ENCODE measurements around the gene FAM161B. TPM values are rescaled to one million over a fixed set of nuclear protein-coding genes. Genes with fewer than 3 reads are reported as not detected.

FAM161B gene
- total and polyA plus RNA-seq, 2 of the 4 experiments (the other 2 are of a cell fraction) = 1.9 to 2.5 TPM

DNA sequence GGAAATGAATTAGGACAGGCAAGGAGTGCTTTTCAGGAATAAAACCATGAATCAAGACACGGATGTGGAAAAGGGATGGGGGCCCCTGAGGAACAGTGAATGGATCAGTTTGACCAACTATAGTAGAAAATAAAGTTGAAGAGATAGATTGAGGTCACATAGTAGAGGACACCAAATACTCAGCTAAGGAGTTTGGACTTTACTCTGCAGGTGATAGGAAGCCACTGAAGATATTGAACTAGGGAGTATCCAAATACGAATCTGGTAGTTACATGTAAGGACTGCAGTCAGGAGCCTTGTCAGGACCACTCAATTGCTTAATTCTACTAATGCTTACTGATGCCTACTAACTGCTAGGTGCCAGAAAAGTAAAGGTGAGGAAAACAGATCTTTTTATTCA is 48.8 kb upstream of the FAM161B start:
- H3K9ac ChIP-seq (ENCODE audit: low read depth, low read length) = no peak overlapping the region
- no peak overlapping the region for H2AK5ac ChIP-seq (ENCODE audit: low read depth, low read length)
- DNase-seq (no peak), ATAC-seq (ENCODE audit: low read depth) (no peak)
- no peak overlapping the region for H2BK15ac ChIP-seq (ENCODE audit: low read depth, low read length)
- no peaks in the 10 kb centered on the region for H3K4me1 ChIP-seq (ENCODE audit: control insufficient read depth, insufficient read depth, low read length)
- H2AFZ ChIP-seq (replicated peaks; ENCODE audit: low read length, poor library complexity) = no peak overlapping the region
- H4K8ac ChIP-seq (ENCODE audit: low read depth in 2 of 2, low read length in 2 of 2) = no peak overlapping the region
- H2BK20ac ChIP-seq (ENCODE audit: low read depth, low read length) = no peak overlapping the region
- H3K14ac ChIP-seq (replicated peaks; ENCODE audit: low read depth, low read length) = no peak overlapping the region
- no peak overlapping the region for H3K56ac ChIP-seq (ENCODE audit: extremely low read depth, insufficient read depth, low read length)
- ChIA-PET CTCF (no interaction called here), POLR2A (ENCODE audit: unreplicated experiment) (no interaction called here)
- no peak overlapping the region for H3K4ac ChIP-seq (ENCODE audit: low read depth, low read length)
- H3K4me2 ChIP-seq (ENCODE audit: low read depth, low read length) = no peak overlapping the region
- H3K18ac ChIP-seq (ENCODE audit: low read depth, low read length) = no peak overlapping the region
- H2BK120ac ChIP-seq (ENCODE audit: low read depth, low read length) = no peak overlapping the region
- H3K79me1 ChIP-seq (ENCODE audit: low read depth in 1 of 2, low read length in 2 of 2) = no peaks in the 10 kb centered on the region
- in situ Hi-C loops (cut with MboI; ENCODE audit: low sequenced_read_pairs) = no loop called here
- TF ChIP-seq CTCF (conservative IDR thresholded peaks at IDR 0.05; ENCODE audit: low read depth, low read length) = no peak
- no peak for TF ChIP-seq CHD1 (IDR thresholded peaks at IDR 0.05; ENCODE audit: low read depth, low read length)
- TF ChIP-seq SMC3 (IDR thresholded peaks at IDR 0.05; ENCODE audit: low read depth, low read length) = no peak
- no peak for TF ChIP-seq FOS (IDR thresholded peaks at IDR 0.05; ENCODE audit: low read depth, low read length)
- no peak for TF ChIP-seq RFX5 (IDR thresholded peaks at IDR 0.05; ENCODE audit: low read depth, low read length)
- no peak for TF ChIP-seq MAZ (IDR thresholded peaks at IDR 0.05; ENCODE audit: borderline replicate concordance, low read depth, low read length)
- TF ChIP-seq RCOR1 (IDR thresholded peaks at IDR 0.05; ENCODE audit: insufficient replicate concordance, low read length) = no peak
- TF ChIP-seq RAD21 (IDR thresholded peaks at IDR 0.05; ENCODE audit: low read length) = no peak
- no peak for TF ChIP-seq MAFK (IDR thresholded peaks at IDR 0.05; ENCODE audit: low read depth, low read length)
- no peak for TF ChIP-seq NFE2L2 (IDR thresholded peaks at IDR 0.05; ENCODE audit: low read depth, low read length)
- TF ChIP-seq POLR2A (IDR thresholded peaks at IDR 0.05; ENCODE audit: low read depth, low read length) = no peak
- TF ChIP-seq ELK1 (IDR thresholded peaks at IDR 0.05; ENCODE audit: borderline replicate concordance, low read depth, low read length) = no peak
- TF ChIP-seq CEBPB (IDR thresholded peaks at IDR 0.05; ENCODE audit: low read depth, low read length) = no peak
- H3K4me3 ChIP-seq (ENCODE audit: insufficient read depth, low read depth, low read length) = no peak overlapping the region
- dilution Hi-C loops (cut with HindIII; ENCODE audit: low sequenced_read_pairs, unreplicated experiment) = no loop called here
- no TSS peak for BruUV-seq (replicated peaks)
- H4K5ac ChIP-seq (ENCODE audit: low read depth, low read length) = no peak overlapping the region
- no peak overlapping the region for H4K91ac ChIP-seq (ENCODE audit: insufficient read depth, low read depth, low read length)
- no peak overlapping the region for H2AK9ac ChIP-seq (replicated peaks; ENCODE audit: low read depth, low read length, poor library complexity)
- no peaks in the 10 kb centered on the region for H3K27me3 ChIP-seq (ENCODE audit: control insufficient read depth, insufficient read depth, low read length)
- H2BK5ac ChIP-seq (ENCODE audit: low read depth, low read length, poor library complexity, severe bottlenecking) = no peak overlapping the region
- intact Hi-C loops (cut with micrococcal nuclease) = no loop called here
- 78% methylated on average over 1 of the region's 2 CpGs; no CpG with 5 or more reads in 1 of the 2 experiments for WGBS, 2 experiments (ENCODE audit: extremely low coverage in 2 of 2, insufficient read length in 1 of 2)
- H3K23ac ChIP-seq (ENCODE audit: low read depth, low read length) = no peak overlapping the region
- H4K20me1 ChIP-seq (ENCODE audit: insufficient read depth, low read length) = no peaks in the 10 kb centered on the region
- H3K27ac ChIP-seq (ENCODE audit: insufficient read depth, low read length) = no peak overlapping the region
- H3K9me1 ChIP-seq (ENCODE audit: insufficient read depth, low read length) = no peaks in the 10 kb centered on the region
- peaks cover 7% of the 10 kb centered on the region; the same call in 1 of the 2 replicates for H3K36me3 ChIP-seq (ENCODE audit: control insufficient read depth, insufficient read depth, low read length)
- H3K9me3 ChIP-seq (ENCODE audit: control insufficient read depth, insufficient read depth, low read length) = no peaks in the 10 kb centered on the region

Data from IMR-90 (cell line).